ENCODE data around the gene SND1.

SND1 gene

DNA sequence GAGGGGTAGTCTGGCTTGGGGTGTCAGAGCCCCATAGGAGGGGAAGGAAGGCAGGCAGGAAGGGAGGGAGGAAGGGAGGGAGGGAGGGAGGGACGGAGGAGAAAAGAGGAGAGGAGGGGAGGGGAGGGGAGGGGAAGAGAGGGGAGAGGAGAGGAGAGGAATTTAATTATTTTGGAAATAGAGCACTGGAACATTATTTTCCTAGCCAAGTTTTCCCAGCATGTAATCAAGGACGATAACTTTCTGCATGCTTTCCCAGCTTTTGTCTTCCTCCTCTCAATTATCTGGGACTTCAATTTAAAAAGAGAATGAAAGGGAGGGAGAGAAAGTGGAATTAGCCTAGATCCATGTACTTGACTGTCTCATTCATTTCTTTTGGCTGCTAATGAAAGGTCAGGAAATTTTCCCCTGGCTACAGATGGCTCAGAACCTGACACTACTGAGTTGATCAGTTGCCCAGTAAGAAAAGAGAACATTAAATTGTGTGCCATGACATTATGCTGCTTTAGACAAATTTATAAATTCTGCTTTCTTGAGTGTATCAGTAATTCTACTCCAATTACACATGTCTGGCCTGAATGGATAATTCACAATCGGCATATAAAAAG is 230.4 kb downstream of the SND1 start:
- H3K4me1 ChIP-seq (ENCODE audit: control insufficient read depth, insufficient read depth, low read length), result no peaks in the 10 kb centered on the region
- ChIA-PET CTCF (no interaction called here), POLR2A (no interaction called here)
- H3K27ac ChIP-seq (ENCODE audit: extremely low read depth, low read depth, low read length), result no peak overlapping the region
- H3K36me3 ChIP-seq (ENCODE audit: control insufficient read depth in 2 of 2, insufficient read depth in 1 of 2, low read length in 2 of 2), result no peaks in the 10 kb centered on the region
- TF ChIP-seq PRDM1 (tag by site-specific recombination; IDR thresholded peaks at IDR 0.05) (peak; percentile 50; the same call in 1 of the 2 replicates), ZNF121 (tag by site-specific recombination; IDR thresholded peaks at IDR 0.05) (no peak)
- no peaks in the 10 kb centered on the region for H3K9me3 ChIP-seq (ENCODE audit: control insufficient read depth, insufficient read depth, low read depth, low read length)
- no peak overlapping the region for H3K4me3 ChIP-seq (ENCODE audit: low read depth, low read length)

DNA sequence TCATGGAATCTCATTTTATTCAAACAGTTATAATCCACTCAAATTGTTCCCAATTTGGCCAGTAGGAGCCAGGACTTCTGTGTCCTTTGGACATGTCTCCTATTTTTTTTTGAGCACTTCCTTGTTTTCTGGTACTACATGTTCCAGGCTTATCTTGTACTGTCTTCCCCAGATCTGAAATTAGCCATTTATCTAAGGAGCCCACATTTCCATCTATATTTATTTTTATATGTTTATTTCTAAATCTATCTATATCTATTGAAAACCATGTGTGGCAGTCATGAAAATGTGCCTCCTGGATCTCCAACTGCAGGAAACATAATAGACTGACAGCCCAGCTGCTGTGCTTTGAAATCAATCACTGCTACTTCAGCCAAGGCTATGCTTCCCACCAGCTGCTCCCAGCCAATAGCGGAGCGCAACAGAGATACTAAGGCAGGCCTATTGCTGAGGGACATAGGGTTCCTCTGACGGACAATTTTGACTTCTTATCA is 232.1 kb downstream of the SND1 start:
- ChIA-PET CTCF (interaction anchor here (0.5 to 0.6 kb wide), 2 partner anchors 59 to 99 kb away, joined by 3 to 10 read pairs; no protein-coding TSS in a partner anchor), POLR2A (no interaction called here)
- Histone ChIP-seq H3K9me3 (ENCODE audit: control insufficient read depth, insufficient read depth, low read depth, low read length) (no peaks in the 10 kb centered on the region), H3K36me3 (ENCODE audit: control insufficient read depth in 2 of 2, insufficient read depth in 1 of 2, low read length in 2 of 2) (peaks cover 0 to 15% of the 10 kb centered on the region in 2 experiments; a peak in 1 of 3 replicates), H3K4me1 (ENCODE audit: control insufficient read depth, insufficient read depth, low read length) (no peaks in the 10 kb centered on the region), H3K4me3 (ENCODE audit: low read depth, low read length) (no peak overlapping the region), H3K27ac (ENCODE audit: extremely low read depth, low read depth, low read length) (no peak overlapping the region)
- TF ChIP-seq ZNF792 (tag by site-specific recombination; IDR thresholded peaks at IDR 0.05), result no peak
- TF ChIP-seq, protein P1, sequence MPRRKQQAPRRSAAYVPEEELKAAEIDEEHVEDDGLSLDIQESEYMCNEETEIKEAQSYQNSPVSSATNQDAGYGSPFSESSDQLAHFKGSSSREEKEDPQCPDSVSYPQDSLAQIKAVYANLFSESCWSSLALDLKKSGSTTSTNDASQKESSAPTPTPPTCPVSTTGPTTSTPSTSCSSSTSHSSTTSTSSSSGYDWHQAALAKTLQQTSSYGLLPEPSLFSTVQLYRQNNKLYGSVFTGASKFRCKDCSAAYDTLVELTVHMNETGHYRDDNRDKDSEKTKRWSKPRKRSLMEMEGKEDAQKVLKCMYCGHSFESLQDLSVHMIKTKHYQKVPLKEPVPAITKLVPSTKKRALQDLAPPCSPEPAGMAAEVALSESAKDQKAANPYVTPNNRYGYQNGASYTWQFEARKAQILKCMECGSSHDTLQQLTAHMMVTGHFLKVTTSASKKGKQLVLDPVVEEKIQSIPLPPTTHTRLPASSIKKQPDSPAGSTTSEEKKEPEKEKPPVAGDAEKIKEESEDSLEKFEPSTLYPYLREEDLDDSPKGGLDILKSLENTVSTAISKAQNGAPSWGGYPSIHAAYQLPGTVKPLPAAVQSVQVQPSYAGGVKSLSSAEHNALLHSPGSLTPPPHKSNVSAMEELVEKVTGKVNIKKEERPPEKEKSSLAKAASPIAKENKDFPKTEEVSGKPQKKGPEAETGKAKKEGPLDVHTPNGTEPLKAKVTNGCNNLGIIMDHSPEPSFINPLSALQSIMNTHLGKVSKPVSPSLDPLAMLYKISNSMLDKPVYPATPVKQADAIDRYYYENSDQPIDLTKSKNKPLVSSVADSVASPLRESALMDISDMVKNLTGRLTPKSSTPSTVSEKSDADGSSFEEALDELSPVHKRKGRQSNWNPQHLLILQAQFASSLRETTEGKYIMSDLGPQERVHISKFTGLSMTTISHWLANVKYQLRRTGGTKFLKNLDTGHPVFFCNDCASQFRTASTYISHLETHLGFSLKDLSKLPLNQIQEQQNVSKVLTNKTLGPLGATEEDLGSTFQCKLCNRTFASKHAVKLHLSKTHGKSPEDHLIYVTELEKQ (tag by site-specific recombination; IDR thresholded peaks at IDR 0.05; ENCODE audit: borderline replicate concordance), result no peak
- TF ChIP-seq ZNF837 (tag by site-specific recombination; IDR thresholded peaks at IDR 0.05), result no peak
- no peak for TF ChIP-seq ZNF548 (tag by site-specific recombination; IDR thresholded peaks at IDR 0.05)
- TF ChIP-seq SALL2 (tag by site-specific recombination; IDR thresholded peaks at IDR 0.05; ENCODE audit: borderline replicate concordance), result no peak
- TF ChIP-seq, protein P2, sequence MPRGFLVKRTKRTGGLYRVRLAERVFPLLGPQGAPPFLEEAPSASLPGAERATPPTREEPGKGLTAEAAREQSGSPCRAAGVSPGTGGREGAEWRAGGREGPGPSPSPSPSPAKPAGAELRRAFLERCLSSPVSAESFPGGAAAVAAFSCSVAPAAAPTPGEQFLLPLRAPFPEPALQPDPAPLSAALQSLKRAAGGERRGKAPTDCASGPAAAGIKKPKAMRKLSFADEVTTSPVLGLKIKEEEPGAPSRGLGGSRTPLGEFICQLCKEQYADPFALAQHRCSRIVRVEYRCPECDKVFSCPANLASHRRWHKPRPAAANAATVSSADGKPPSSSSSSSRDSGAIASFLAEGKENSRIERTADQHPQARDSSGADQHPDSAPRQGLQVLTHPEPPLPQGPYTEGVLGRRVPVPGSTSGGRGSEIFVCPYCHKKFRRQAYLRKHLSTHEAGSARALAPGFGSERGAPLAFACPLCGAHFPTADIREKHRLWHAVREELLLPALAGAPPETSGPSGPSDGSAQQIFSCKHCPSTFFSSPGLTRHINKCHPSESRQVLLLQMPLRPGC (tag by site-specific recombination; IDR thresholded peaks at IDR 0.05), result no peak
- TF ChIP-seq ZNF211 (tag by site-specific recombination; IDR thresholded peaks at IDR 0.05; ENCODE audit: low read depth), result no peak
- TF ChIP-seq ZNF830 (tag by site-specific recombination; IDR thresholded peaks at IDR 0.05; ENCODE audit: low read depth), result no peak
- TF ChIP-seq ZNF677 (tag by site-specific recombination; IDR thresholded peaks at IDR 0.05), result no peak
- no peak for TF ChIP-seq ZNF658 (tag by site-specific recombination; IDR thresholded peaks at IDR 0.05)
- TF ChIP-seq ZNF140 (tag by site-specific recombination; IDR thresholded peaks at IDR 0.05), result no peak
- TF ChIP-seq ZNF623 (tag by site-specific recombination; IDR thresholded peaks at IDR 0.05), result no peak
- TF ChIP-seq, protein P3, sequence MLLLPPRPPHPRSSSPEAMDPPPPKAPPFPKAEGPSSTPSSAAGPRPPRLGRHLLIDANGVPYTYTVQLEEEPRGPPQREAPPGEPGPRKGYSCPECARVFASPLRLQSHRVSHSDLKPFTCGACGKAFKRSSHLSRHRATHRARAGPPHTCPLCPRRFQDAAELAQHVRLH (tag by site-specific recombination; IDR thresholded peaks at IDR 0.05), result no peak
- no peak for TF ChIP-seq ZNF626 (tag by site-specific recombination; IDR thresholded peaks at IDR 0.05)
- TF ChIP-seq ZNF302 (tag by site-specific recombination; IDR thresholded peaks at IDR 0.05; ENCODE audit: low read depth), result no peak
- TF ChIP-seq ZNF112 (tag by site-specific recombination; IDR thresholded peaks at IDR 0.05), result no peak
- TF ChIP-seq, protein P4, sequence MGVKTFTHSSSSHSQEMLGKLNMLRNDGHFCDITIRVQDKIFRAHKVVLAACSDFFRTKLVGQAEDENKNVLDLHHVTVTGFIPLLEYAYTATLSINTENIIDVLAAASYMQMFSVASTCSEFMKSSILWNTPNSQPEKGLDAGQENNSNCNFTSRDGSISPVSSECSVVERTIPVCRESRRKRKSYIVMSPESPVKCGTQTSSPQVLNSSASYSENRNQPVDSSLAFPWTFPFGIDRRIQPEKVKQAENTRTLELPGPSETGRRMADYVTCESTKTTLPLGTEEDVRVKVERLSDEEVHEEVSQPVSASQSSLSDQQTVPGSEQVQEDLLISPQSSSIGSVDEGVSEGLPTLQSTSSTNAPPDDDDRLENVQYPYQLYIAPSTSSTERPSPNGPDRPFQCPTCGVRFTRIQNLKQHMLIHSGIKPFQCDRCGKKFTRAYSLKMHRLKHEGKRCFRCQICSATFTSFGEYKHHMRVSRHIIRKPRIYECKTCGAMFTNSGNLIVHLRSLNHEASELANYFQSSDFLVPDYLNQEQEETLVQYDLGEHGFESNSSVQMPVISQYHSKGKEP (tag by site-specific recombination; IDR thresholded peaks at IDR 0.05), result no peak
- TF ChIP-seq BCL11B (tag by site-specific recombination; IDR thresholded peaks at IDR 0.05; ENCODE audit: low read depth), result no peak
